ENCODE measurements around the gene PRSS16. TPM values are rescaled to one million over a fixed set of nuclear protein-coding genes. Genes with fewer than 3 reads are reported as not detected.

The PRSS16 gene
- total and polyA plus RNA-seq, 9 of the 15 experiments (the other 6 are each of a cell fraction or from before 2014, with no cell fraction given): 4.5 to 21.3 (median 12.1) TPM

DNA sequence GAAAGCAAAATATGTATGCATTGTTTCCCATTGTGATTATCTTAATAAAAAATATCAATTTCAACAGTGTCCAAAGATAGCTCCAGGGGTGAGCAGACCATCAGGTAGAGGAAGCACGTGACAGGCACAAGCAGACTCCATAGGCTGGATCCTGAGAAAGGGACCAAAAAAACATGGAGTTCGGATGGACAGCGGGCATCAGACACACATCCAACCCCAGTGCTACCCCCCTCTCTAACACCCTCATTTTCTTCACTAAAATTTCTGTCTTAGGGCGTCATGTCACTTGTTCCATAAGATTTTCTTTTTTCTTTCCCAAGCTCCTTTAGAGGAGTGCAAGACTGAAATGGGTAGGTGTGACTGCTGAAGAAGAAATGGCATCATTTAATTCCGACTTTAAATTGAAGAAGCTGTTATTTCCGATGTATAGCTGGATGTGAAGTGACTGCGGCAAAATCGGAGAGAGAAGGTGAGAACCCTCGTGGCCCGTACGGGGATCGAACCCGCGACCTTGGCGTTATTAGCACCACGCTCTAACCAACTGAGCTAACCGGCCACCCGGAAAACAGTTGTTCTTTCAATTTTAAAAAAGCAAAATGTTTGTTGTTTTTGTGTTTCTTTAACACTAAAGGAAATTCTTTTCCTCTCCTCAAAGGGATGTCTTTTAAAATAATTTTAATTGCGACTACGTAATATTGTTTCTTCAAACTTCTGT, 10.3 kb upstream of the PRSS16 start (continued):
- TF ChIP-seq, protein P1, sequence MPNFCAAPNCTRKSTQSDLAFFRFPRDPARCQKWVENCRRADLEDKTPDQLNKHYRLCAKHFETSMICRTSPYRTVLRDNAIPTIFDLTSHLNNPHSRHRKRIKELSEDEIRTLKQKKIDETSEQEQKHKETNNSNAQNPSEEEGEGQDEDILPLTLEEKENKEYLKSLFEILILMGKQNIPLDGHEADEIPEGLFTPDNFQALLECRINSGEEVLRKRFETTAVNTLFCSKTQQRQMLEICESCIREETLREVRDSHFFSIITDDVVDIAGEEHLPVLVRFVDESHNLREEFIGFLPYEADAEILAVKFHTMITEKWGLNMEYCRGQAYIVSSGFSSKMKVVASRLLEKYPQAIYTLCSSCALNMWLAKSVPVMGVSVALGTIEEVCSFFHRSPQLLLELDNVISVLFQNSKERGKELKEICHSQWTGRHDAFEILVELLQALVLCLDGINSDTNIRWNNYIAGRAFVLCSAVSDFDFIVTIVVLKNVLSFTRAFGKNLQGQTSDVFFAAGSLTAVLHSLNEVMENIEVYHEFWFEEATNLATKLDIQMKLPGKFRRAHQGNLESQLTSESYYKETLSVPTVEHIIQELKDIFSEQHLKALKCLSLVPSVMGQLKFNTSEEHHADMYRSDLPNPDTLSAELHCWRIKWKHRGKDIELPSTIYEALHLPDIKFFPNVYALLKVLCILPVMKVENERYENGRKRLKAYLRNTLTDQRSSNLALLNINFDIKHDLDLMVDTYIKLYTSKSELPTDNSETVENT (CRISPR knock-in tag; IDR thresholded peaks at IDR 0.05): 0 out of 2 replicates have a peak, but pooled peaks have one; percentile 28
- TF ChIP-seq SMARCB1 (IDR thresholded peaks at IDR 0.05; ENCODE audit: insufficient read length, low read depth): no peak
- TF ChIP-seq PHTF2 (CRISPR knock-in tag; IDR thresholded peaks at IDR 0.05): no peak
- peak; percentile 88 for TF ChIP-seq XRCC5 (IDR thresholded peaks at IDR 0.05; ENCODE audit: low read depth, low read length)
- TF ChIP-seq, protein P2, sequence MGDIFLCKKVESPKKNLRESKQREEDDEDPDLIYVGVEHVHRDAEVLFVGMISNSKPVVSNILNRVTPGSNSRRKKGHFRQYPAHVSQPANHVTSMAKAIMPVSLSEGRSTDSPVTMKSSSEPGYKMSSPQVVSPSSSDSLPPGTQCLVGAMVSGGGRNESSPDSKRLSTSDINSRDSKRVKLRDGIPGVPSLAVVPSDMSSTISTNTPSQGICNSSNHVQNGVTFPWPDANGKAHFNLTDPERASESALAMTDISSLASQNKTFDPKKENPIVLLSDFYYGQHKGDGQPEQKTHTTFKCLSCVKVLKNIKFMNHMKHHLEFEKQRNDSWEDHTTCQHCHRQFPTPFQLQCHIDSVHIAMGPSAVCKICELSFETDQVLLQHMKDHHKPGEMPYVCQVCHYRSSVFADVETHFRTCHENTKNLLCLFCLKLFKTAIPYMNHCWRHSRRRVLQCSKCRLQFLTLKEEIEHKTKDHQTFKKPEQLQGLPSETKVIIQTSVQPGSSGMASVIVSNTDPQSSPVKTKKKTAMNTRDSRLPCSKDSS (IDR thresholded peaks at IDR 0.05; ENCODE audit: low read depth, partially characterized antibody): no peak
- TF ChIP-seq NFATC3 (IDR thresholded peaks at IDR 0.05): no peak
- no peak for TF ChIP-seq LARP7 (IDR thresholded peaks at IDR 0.05)
- TF ChIP-seq SIN3B (IDR thresholded peaks at IDR 0.05; ENCODE audit: low read depth): no peak
- TF ChIP-seq FIP1L1 (IDR thresholded peaks at IDR 0.05; ENCODE audit: low read depth, low read length, poor library complexity, severe bottlenecking): no peak
- peak; percentile 99 for TF ChIP-seq POLR2H (tag; IDR thresholded peaks at IDR 0.05; ENCODE audit: low read depth)
- TF ChIP-seq ZNF23 (CRISPR knock-in tag; IDR thresholded peaks at IDR 0.05): no peak
- TF ChIP-seq PTTG1 (tag; IDR thresholded peaks at IDR 0.05; ENCODE audit: low read depth): peak; percentile 85
- no peak for TF ChIP-seq IFI16 (CRISPR knock-in tag; IDR thresholded peaks at IDR 0.05)
- TF ChIP-seq ZNF175 (CRISPR knock-in tag; IDR thresholded peaks at IDR 0.05; ENCODE audit: low read depth): peak; percentile 98
- TF ChIP-seq XRCC3 (IDR thresholded peaks at IDR 0.05): no peak
- no peak for TF ChIP-seq ZNF232 (CRISPR knock-in tag; IDR thresholded peaks at IDR 0.05)
- TF ChIP-seq KAT7 (CRISPR knock-in tag; IDR thresholded peaks at IDR 0.05; ENCODE audit: borderline replicate concordance): 0 out of 2 replicates have a peak, but pooled peaks have one; percentile 36
- no peak for TF ChIP-seq SREBF1 (IDR thresholded peaks at IDR 0.05; ENCODE audit: borderline replicate concordance, low read depth, low read length)
- no peak for TF ChIP-seq SETDB1 (IDR thresholded peaks at IDR 0.05; ENCODE audit: low read length)
- TF ChIP-seq E2F3 (CRISPR knock-in tag; IDR thresholded peaks at IDR 0.05): no peak
- TF ChIP-seq, protein P3, sequence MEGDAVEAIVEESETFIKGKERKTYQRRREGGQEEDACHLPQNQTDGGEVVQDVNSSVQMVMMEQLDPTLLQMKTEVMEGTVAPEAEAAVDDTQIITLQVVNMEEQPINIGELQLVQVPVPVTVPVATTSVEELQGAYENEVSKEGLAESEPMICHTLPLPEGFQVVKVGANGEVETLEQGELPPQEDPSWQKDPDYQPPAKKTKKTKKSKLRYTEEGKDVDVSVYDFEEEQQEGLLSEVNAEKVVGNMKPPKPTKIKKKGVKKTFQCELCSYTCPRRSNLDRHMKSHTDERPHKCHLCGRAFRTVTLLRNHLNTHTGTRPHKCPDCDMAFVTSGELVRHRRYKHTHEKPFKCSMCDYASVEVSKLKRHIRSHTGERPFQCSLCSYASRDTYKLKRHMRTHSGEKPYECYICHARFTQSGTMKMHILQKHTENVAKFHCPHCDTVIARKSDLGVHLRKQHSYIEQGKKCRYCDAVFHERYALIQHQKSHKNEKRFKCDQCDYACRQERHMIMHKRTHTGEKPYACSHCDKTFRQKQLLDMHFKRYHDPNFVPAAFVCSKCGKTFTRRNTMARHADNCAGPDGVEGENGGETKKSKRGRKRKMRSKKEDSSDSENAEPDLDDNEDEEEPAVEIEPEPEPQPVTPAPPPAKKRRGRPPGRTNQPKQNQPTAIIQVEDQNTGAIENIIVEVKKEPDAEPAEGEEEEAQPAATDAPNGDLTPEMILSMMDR (IDR thresholded peaks at IDR 0.05 in 2 of 3, conservative IDR thresholded peaks at IDR 0.05 in 1 of 3; ENCODE audit: insufficient read depth in 2 of 3, low read depth in 1 of 3, low read length in 3 of 3): no peak
- 0 out of 2 replicates have a peak, but pooled peaks have one; percentile 78 for TF ChIP-seq SREBF2 (CRISPR knock-in tag; IDR thresholded peaks at IDR 0.05)
- TF ChIP-seq MECOM (CRISPR knock-in tag; IDR thresholded peaks at IDR 0.05): peak; percentile 82; the same call in 1 of the 2 replicates
- TF ChIP-seq SIX5 (IDR thresholded peaks at IDR 0.05; ENCODE audit: borderline replicate concordance in 1 of 2, insufficient read depth in 1 of 2, low read depth in 1 of 2, low read length in 2 of 2): no peak

Data from K562 (cell line).